HG02840 (cell line): ENCODE measurements around the gene CFAP91.
"Not testable (repeated sequence)": the region's sequence is repeated elsewhere in the genome, so short reads cannot be mapped to it uniquely, and the experiment has no call there.

Experiments used
- ATAC-seq: cut with Tn5 transposase; IDR thresholded peaks from one replicate; pipeline ENCODE4 v1.9.1; 2021; ENCODE audit warnings: mild to moderate bottlenecking, moderate library complexity, moderate number of reproducible peaks; ENCODE audit not compliant: unreplicated experiment, low FRiP score

CFAP91 gene

GRCh38 chr3:119676771-119677640, 25.8 kb upstream of the CFAP91 start, which contains the start of gene COX17:
Gene COX17, minus strand, starts transcription at chr3:119677406. Its CDS starts 96 bp downstream, at chr3:119677310.
- peak; percentile 91 for ATAC-seq

GRCh38 chr3:119677641-119677934, 25.2 kb upstream of the CFAP91 start:
- ATAC-seq, result no peak

- not testable (repeated sequence) for ATAC-seq
Measured at GRCh38 chr3:119678209-119678608, 24.6 kb upstream of the CFAP91 start.

- ATAC-seq, result no peak
Measured at GRCh38 chr3:119679874-119680273, 22.9 kb upstream of the CFAP91 start.

GRCh38 chr3:119681279-119681678, 21.5 kb upstream of the CFAP91 start:
- no peak for ATAC-seq

- no peak for ATAC-seq
Measured at GRCh38 chr3:119683421-119683820, 19.4 kb upstream of the CFAP91 start.

GRCh38 chr3:119690043-119690656, 12.7 kb upstream of the CFAP91 start:
- no peak for ATAC-seq

GRCh38 chr3:119695480-119695879, 7.3 kb upstream of the CFAP91 start:
- ATAC-seq, result no peak

GRCh38 chr3:119697394-119697793, 5.4 kb upstream of the CFAP91 start:
- ATAC-seq, result peak; percentile 49

GRCh38 chr3:119700269-119700919, 2.4 kb upstream of the CFAP91 start:
- ATAC-seq, result no peak

GRCh38 chr3:119700920-119701734, 1.7 kb upstream of the CFAP91 start:
- no peak for ATAC-seq

GRCh38 chr3:119703820-119704531, 1.2 kb downstream of the CFAP91 start:
- ATAC-seq, result no peak

- ATAC-seq, result no peak
Measured at GRCh38 chr3:119715105-119715504, 12.3 kb downstream of the CFAP91 start.

- ATAC-seq, result no peak
Measured at GRCh38 chr3:119716998-119717397, 14.2 kb downstream of the CFAP91 start.

- ATAC-seq, result no peak
Measured at GRCh38 chr3:119717520-119717919, 14.7 kb downstream of the CFAP91 start.

GRCh38 chr3:119723022-119723421, 20.2 kb downstream of the CFAP91 start:
- no peak for ATAC-seq

GRCh38 chr3:119726909-119727308, 24.1 kb downstream of the CFAP91 start:
- ATAC-seq, result no peak

- no peak for ATAC-seq
Measured at GRCh38 chr3:119729996-119730395, 27.2 kb downstream of the CFAP91 start.

- no peak for ATAC-seq
Measured at GRCh38 chr3:119731560-119732343, 28.9 kb downstream of the CFAP91 start.
